ENCODE measurements around the gene LRRC39.

GRCh38 chr1:100107696-100108095, 70.4 kb downstream of the LRRC39 start:
- TF ChIP-seq CTCF (conservative IDR thresholded peaks at IDR 0.05; ENCODE audit: low read length) = no peak
- no peak for TF ChIP-seq EZH2phosphoT487 (IDR thresholded peaks at IDR 0.05; ENCODE audit: borderline replicate concordance)

Measured in Loucy (cell line).